Upper lobe of left lung (tissue), 4 donors: ENCODE data around the gene TIMM29.

Experiments
- CTCF ChIP-seq, 6 experiments: fragments of 450-650 bp in 4 of 6; fragments of 200-600 bp in 2 of 6; sonication (generic) in 2 of 6; IDR thresholded peaks; one replicate each; pipeline ENCODE4 v1.5.1; 2016 to 2019; ENCODE audit warnings: antibody characterized with exemption in 6 of 6
- EP300 ChIP-seq, 4 donors: sonication (generic); formaldehyde crosslinking; IDR thresholded peaks; one replicate each; pipeline ENCODE4 v1.5.1; 2017; ENCODE audit warnings: antibody characterized with exemption in 4 of 4, control low read depth in 2 of 4
- POLR2A ChIP-seq, 4 donors: fragments of 450-650 bp; IDR thresholded peaks; one replicate each; pipeline ENCODE4 v1.5.1; 2016 to 2017; ENCODE audit warnings: antibody characterized with exemption in 4 of 4, mild to moderate bottlenecking in 2 of 4

- TF ChIP-seq CTCF (IDR thresholded peaks at IDR 0.05) (no peak), POLR2A (IDR thresholded peaks at IDR 0.05) (no peak), EP300 (IDR thresholded peaks at IDR 0.05) (no peak)
These were observed 42.6 kb downstream of the TIMM29 start for GRCh38 chr19:10971107-10971726.
